DND-41 (cell line): ENCODE results near the gene ZNF581.

Source experiments
- ATAC-seq: fragments of 200-7000 bp; cut with Tn5 transposase; 3 replicates; pipeline ENCODE4 v1.9.1; 2021; ENCODE audit warnings: low read depth; ENCODE audit not compliant: insufficient read depth
- DNase-seq: peaks from one replicate; pipeline ENCODE4 v3.0.0-alpha.2; 2020
- H2AFZ ChIP-seq: 2 replicates; pipeline ENCODE4 v1.6.0; 2012; ENCODE audit warnings: low read depth, low read length
- H3K27ac ChIP-seq: 2 replicates; pipeline ENCODE4 v1.5.1; 2012; ENCODE audit warnings: low read length, inconsistent platforms
- H3K27me3 ChIP-seq: fragments of 200-600 bp; sonication (generic); 2 replicates; pipeline ENCODE4 v1.6.0; 2012; ENCODE audit warnings: low read length, mild to moderate bottlenecking, inconsistent platforms; ENCODE audit not compliant: insufficient read depth, poor library complexity
- H3K36me3 ChIP-seq: 2 replicates; pipeline ENCODE4 v1.5.1; 2012; ENCODE audit warnings: low read length, inconsistent platforms; ENCODE audit not compliant: insufficient read depth
- H3K4me1 ChIP-seq: 2 replicates; pipeline ENCODE4 v1.5.1; 2012; ENCODE audit warnings: mild to moderate bottlenecking, low read length; ENCODE audit not compliant: insufficient read depth
- H3K4me2 ChIP-seq: 2 replicates; pipeline ENCODE4 v1.6.0; 2012; ENCODE audit warnings: mild to moderate bottlenecking, moderate library complexity, low read length, inconsistent platforms; ENCODE audit not compliant: insufficient read depth
- H3K4me3 ChIP-seq, 2 experiments: fragments of 200-600 bp in 1 of 2; shearing (Covaris generic) in 1 of 2; 2 replicates each; pipeline ENCODE4 v1.5.1; 2012 to 2016; ENCODE audit warnings: inconsistent platforms in 2 of 2, low read length in 2 of 2, mild to moderate bottlenecking in 2 of 2, low read depth in 1 of 2, moderate library complexity in 1 of 2
- H3K79me2 ChIP-seq: 2 replicates; pipeline ENCODE4 v1.6.0; 2012; ENCODE audit warnings: low read length, inconsistent platforms; ENCODE audit not compliant: insufficient read depth
- H3K9ac ChIP-seq: 2 replicates; pipeline ENCODE4 v1.6.0; 2012; ENCODE audit warnings: low read depth, mild to moderate bottlenecking, inconsistent platforms, low read length, moderate library complexity
- H3K9me3 ChIP-seq: 2 replicates; pipeline ENCODE4 v1.5.1; 2012; ENCODE audit warnings: low read length, moderate library complexity, mild to moderate bottlenecking, inconsistent platforms; ENCODE audit not compliant: insufficient read depth, severe bottlenecking
- H4K20me1 ChIP-seq: 2 replicates; pipeline ENCODE4 v1.6.0; 2012; ENCODE audit warnings: low read length; ENCODE audit not compliant: insufficient read depth
- EZH2 ChIP-seq: IDR thresholded peaks from 3 replicates; pipeline ENCODE4 v1.6.1; 2012; ENCODE audit warnings: borderline replicate concordance, low read depth, mild to moderate bottlenecking, moderate library complexity, low read length, inconsistent platforms; ENCODE audit not compliant: severe bottlenecking
- TF ChIP-seq, protein P1 (sequence below): IDR thresholded peaks from 2 replicates; pipeline ENCODE4 v1.5.1; 2012; ENCODE audit warnings: borderline replicate concordance, low read length, moderate library complexity, mild to moderate bottlenecking; ENCODE audit not compliant: poor library complexity, severe bottlenecking; ENCODE audit errors: extremely low read depth

ZNF581 gene

DNA sequence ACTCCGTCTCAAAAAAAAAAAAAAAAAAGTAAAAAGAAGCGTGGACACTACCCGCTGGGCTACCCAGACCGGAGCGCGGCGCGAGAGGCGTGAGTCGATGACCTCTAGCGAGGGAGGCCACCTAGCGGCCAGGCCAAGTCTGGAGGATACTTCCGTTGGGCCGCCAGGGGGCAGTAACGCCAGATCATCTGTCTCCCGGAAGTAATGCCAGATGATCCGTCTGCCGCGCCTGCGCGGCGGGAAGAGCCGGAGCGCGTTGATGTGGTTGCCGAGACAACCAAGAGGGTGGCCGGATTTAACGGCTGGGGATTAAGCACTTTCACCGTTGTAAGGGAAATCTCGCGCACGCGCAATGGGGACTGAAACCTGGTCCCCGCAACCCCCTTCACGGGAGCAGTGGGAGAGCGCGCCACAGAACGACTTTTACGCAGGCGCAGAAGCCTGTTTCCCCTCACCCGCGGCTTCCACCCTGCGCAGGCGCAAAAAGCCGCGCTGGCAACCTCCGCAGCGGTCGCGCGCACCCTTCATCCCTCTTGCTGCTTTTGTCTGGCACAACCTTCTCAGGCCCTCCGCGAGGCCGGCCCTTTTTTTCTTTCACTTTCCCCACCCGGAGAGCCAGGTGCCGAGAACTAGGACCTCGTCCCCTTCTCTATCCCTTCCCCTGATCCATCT is 10.3 kb downstream of the ZNF581 start:
- peak overlapping the region; percentile 99 for H3K27ac ChIP-seq
- H3K36me3 ChIP-seq: peaks cover 38% of the 10 kb centered on the region
- TF ChIP-seq, protein P1, sequence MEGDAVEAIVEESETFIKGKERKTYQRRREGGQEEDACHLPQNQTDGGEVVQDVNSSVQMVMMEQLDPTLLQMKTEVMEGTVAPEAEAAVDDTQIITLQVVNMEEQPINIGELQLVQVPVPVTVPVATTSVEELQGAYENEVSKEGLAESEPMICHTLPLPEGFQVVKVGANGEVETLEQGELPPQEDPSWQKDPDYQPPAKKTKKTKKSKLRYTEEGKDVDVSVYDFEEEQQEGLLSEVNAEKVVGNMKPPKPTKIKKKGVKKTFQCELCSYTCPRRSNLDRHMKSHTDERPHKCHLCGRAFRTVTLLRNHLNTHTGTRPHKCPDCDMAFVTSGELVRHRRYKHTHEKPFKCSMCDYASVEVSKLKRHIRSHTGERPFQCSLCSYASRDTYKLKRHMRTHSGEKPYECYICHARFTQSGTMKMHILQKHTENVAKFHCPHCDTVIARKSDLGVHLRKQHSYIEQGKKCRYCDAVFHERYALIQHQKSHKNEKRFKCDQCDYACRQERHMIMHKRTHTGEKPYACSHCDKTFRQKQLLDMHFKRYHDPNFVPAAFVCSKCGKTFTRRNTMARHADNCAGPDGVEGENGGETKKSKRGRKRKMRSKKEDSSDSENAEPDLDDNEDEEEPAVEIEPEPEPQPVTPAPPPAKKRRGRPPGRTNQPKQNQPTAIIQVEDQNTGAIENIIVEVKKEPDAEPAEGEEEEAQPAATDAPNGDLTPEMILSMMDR: peak; percentile 99
- TF ChIP-seq EZH2: no peak
- no peaks in the 10 kb centered on the region for H3K27me3 ChIP-seq
- H2AFZ ChIP-seq: peak overlapping the region; percentile 68
- peaks cover 34% of the 10 kb centered on the region for H4K20me1 ChIP-seq
- peak overlapping the region; percentile 48 to 68; a peak in 3 of 4 replicates for H3K4me3 ChIP-seq
- peak overlapping the region; percentile 60 for H3K4me2 ChIP-seq
- peak; percentile 56 for ATAC-seq
- H3K4me1 ChIP-seq: peaks cover 59% of the 10 kb centered on the region
- peak overlapping the region; percentile 90 for H3K9ac ChIP-seq
- DNase-seq: peak; percentile 99
- peaks cover 54% of the 10 kb centered on the region for H3K79me2 ChIP-seq
- no peaks in the 10 kb centered on the region for H3K9me3 ChIP-seq

DNA sequence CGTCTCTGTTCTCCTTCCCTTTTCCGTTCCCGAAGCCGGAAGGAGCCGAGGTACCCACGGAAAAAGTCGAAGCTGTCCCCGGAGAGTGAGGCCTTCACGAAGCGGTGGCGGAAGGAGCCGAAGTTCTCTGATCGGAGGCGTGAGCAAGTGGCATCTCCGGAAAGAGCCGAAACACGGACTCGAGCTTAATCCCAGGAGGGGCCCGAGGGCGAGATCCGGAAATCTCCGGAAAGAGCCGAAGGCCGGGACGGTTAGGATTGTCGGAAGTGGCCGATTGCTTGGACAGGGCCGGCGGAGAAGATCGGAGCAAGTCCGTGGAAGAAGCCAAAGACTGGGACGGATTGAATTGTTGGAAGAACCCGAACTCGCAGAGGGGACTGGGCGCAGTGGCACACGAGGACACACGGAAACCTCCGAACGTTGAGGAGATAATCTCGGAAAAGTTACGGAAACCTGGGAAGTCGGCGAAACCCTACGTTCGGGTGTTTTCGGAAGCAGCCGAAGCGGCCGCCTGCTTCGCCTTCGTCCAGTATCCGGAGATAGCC is 10.9 kb downstream of the ZNF581 start:
- Histone ChIP-seq H3K4me1 (peaks cover 59% of the 10 kb centered on the region), H3K27ac (peak overlapping the region; percentile 99), H3K79me2 (peaks cover 56% of the 10 kb centered on the region), H3K9me3 (no peaks in the 10 kb centered on the region), H2AFZ (peak overlapping the region; percentile 80), H3K4me2 (peak overlapping the region; percentile 60), H4K20me1 (peaks cover 40% of the 10 kb centered on the region), H3K36me3 (peaks cover 44% of the 10 kb centered on the region), H3K27me3 (no peaks in the 10 kb centered on the region), H3K4me3 (peak overlapping the region; percentile 48 to 68; a peak in 3 of 4 replicates), H3K9ac (peak overlapping the region; percentile 90)
- DNase-seq (peak; percentile 99), ATAC-seq (peak; percentile 83)
- TF ChIP-seq, protein P1: no peak
- no peak for TF ChIP-seq EZH2

DNA sequence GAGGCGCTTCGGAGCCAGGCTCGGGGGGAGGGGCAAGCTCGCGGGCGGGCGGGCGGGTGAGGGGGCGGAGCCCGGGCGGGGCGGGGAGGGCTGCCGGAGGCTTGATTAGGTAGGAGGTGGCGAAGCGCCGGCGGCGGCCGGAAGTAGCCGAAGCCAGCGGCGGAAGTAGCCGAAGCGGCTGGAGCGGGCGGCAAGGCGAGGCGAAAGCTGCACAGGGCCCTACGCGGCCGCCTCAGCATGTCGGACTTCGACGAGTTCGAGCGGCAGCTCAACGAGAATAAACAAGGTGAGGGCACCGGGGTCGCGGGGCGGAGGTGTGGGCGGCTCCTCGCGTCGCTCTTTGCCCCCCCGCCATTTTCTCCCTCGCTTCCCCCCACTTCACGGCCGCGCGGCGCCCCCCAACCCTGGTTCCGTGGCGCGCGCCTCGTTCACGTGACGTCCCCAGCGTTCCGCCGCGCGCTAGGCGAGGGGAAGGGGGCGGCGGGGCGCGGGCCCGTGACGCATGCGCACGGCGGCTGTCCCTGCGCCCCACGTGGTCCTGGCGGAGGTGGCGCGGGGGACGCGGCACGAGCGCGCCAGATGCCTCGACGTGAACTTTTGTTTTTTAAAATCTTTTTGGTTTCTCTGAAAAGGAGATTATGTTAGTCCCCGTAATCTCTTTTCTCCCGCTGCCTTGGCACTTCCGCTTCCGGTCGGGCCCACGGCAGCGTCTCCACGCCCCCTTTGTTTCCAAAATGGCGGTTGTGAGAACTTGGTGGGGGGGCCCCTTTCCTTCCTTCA is 11.6 kb downstream of the ZNF581 start, which contains the start of gene U2AF2:
U2AF2 (plus strand) TSS at position 168 of the 780 bp plus-strand sequence; CDS start at position 238, 70 bp downstream.
- Histone ChIP-seq H3K9ac (peak within 1 kb of the TSS; percentile 90), H3K36me3 (peaks cover 50% of the 10 kb centered on the region), H3K79me2 (peaks cover 59% of the 10 kb centered on the region), H3K4me2 (peak within 1 kb of the TSS; percentile 83), H4K20me1 (peaks cover 47% of the 10 kb centered on the region), H3K4me1 (peaks cover 59% of the 10 kb centered on the region), H3K9me3 (no peaks in the 10 kb centered on the region), H2AFZ (peak within 1 kb of the TSS; percentile 80), H3K27ac (peak within 1 kb of the TSS; percentile 99), H3K4me3 (peak within 1 kb of the TSS; percentile 76 to 89), H3K27me3 (no peaks in the 10 kb centered on the region)
- ATAC-seq: peak; percentile 54
- peak; percentile 96 for DNase-seq
- TF ChIP-seq, protein P1: no peak
- TF ChIP-seq EZH2: no peak
